ENCODE measurements around the gene SCYGR6.

SCYGR6 gene

DNA sequence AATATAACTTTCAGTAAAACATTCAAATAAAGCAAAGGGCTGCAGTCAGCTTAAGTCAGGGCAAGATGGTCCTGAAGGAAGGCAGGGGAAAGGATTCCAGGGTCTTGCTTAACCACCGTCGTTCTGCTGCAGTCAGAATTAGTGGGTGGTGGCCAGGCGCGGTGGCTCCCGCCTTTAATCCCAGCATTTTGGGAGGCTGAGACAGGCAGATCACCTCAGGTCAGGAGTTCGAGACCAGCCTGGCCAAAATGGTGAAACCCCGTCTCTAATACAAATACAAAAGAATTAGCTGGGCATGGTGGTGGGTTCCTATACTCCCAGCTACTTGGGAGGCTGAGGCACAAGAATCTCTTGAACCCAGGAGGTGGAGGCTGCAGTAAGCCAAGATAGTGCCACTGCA, 13.6 kb downstream of the SCYGR6 start:
- DNase-seq = no peak

DNA sequence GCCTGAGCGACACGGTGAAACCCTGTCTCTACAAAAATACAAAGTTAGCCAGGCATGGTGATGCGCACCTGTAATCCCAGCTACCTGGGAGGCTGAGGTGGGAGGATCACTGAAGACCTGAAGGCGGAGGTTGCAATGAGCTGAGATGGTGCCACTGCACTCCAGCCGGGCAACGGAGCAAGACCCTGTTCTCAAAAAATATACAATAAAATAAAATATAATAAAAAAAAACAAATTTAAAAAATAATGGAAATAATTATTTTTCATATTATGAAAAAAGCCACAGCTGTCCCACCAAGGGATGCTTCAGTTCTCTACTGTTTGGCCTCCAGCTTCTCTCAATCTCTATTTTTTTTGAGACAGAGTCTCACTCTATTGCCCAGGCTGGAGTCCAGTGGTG, 17.2 kb downstream of the SCYGR6 start:
- no peak for DNase-seq

DNA sequence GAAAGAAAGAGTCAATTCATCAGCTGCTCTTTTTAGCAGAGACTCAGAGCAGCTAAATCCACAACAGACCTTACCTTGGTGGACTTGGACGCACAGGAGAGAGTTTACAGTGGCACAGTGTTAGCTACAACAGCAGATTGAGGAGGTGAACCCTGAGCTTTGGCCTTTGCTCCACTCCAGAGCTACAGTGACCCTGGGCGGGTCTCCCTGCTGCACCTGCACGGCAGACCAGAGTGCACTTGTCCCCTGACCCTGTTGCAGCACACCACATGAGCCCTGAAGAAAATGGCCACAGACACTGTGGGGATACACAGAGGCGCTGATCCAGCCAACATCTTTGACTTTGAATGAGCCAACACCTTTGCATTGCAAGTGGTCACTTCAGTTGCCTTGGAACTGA, 17.7 kb downstream of the SCYGR6 start:
- DNase-seq = no peak

DNA sequence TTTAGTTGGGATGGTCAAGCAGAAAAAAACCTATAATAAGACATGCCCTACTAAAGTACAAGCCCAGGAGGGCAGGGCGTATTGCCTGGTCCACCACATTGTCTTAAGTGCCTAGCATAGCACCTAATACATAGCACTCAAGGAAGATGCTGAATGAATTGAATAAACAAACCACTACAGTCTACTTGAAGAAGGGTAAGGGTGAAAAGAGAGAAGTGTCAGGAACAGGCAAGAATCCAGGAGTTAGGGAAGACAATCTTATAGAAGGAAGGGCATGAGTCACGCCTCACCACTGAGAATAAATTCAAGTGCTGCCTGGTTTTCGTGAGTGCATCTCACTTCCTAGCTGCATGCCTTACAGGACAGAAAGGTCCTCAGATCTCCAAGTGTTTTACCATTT, 20.6 kb downstream of the SCYGR6 start:
- DNase-seq = no peak

DNA sequence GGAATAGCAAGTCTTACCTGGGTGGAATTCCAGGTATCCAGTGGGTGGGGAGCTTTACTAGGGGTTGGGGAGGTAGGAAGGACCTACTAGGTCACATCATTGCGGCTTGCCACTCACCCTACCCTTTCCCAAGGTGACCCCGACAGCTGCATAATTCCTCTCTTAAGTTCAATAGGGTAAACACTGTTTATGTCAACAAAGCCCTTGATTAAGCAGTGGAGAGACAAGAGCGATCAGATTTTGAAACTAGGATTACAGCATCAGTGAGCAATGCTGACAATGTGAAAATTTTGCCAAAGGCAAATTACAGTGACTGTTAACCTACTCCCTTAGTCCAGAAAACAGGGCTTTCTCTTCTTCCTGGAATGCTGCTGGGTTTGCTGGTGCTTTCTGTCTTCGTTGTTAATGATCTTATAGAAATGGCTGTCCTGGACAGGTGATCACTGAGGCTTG, 21.3 kb downstream of the SCYGR6 start:
- no peak for DNase-seq

DNA sequence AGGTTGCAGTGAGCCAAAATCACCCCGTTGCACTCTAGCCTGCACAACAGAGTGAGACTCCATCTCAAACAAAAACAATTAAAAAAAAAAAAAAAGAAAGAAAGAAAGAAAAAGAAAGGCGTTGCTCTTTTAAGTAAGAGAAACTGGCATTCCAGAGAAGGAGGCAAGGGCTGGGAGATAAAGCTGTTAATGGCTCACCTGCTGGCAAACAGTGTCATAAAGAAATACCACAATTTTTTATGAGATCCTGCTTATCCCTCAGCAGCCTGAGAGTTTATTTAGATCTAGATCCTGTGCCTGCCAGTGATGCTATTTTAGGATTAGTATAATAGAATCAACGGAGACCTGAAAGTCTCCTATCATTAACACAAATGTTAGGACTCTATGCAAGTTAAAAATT, 23.0 kb downstream of the SCYGR6 start:
- DNase-seq = no peak

DNA sequence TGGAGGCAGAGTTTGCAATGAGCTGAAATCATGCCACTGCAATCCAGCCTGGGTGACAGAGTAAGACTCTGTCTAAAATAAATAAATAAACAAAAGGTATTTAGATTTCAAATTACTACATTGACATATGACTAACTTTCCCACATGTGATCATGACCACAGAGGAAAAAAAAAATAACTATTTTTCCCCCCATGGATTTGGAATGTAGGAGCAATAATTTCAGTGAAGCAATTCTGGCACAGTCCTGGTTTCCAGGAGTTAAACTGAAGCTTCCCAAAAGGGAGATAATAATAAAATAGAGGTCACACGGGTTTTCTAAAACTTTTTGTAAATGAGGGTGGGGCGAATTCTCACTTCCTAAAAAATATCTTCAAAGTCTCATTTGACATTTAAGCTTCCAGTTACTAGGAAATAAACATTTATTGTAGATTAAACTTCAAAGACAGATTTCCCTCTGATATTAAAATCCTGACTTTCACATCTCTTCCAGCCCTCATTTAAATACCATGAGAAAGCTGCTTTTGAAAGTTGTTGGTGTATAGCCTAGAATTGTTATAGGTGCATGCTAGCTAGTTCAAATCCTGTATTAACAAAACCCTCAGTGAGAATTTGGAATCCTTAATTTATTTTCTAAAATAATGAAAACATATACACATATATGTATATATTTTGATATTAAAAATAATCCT, 27.4 kb downstream of the SCYGR6 start:
- DNase-seq = no peak

DNA sequence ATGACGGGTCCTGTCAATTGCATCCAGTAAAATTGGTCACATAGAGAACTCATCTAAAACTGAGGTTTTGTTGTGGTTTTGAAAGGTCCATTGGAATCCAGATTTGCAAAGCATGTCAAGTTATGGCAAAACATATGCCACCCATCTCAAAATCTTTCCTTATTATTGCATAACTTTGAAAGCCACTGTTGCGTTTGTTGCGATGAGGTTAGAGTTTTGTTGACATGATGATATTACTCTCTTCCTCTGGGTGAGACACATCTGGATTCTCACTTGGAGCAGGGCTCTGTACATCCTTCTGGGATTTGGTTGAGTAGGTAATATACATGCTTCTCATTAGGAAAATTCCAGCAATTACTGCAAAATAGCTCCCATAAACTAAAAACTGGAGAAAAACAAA, 37.4 kb downstream of the SCYGR6 start:
- DNase-seq = no peak

DNA sequence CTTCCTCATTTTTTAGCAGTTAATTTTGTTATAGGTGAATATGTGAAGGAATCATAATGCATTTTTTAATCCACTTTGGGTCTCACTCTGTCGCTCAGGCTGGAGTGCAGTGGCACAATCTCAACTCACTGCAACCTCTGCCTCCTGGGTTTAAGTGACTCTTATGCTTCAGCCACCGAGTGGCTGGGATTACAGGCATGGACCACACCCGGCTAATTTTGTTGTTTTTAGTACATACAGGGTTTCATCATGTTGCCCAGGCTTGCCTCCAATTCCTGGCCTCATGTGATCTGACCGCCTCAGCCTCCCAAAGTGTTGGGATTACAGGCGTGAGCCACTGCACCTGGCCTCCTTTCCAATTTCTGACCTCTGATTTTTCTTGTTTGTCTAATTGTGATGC, 40.3 kb downstream of the SCYGR6 start:
- no peak for DNase-seq

DNA sequence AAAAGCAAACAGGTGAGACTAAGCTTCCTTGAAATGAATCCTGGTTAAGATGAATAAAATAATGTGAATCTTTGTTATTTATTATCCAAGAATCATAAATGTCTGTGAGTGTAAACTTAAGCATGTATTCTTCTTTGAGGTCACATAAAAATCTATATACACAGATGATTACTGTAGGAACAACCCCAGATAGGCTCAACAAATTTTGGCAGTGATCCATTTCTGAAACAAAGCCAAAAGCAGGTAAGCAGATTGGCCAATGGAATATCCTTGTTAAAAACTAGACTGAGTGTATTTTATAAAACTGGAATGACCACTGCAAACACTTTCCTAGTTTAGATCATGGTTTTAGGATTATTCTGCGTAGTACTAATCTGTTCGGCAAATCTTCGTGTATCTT, 46.6 kb downstream of the SCYGR6 start:
- no peak for DNase-seq

DNA sequence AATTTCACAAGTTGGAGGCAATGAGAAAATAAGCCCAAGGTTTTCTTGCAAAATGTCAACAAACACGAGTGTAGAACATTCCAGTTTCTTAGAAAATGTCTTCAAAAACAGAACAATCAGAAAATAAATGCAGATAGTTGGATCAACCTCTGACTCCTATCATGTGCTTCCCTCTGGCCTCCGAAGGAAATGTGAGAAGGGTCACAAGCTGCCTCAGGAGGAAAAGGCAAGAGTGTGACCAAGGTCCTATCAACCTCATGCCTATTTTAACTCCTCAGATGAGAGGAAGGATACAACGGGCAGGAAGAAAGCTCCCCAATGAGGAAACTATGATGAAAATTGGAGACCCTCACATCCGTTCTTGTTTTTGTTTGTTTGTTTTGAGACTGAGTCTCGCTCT, 50.1 kb downstream of the SCYGR6 start:
- DNase-seq = no peak

Data from inflammatory macrophage treated with lipopolysaccharide for 4 hours (primary cell).